CD4-positive, alpha-beta T cell treated with Interleukin-1 beta for 1 hour (primary cell): Measurements from ENCODE around the gene MOCOS.

Source experiments
- DNase-seq, 2 donors: peaks; one replicate each; pipeline ENCODE4 v3.0.0-alpha.2; 2020 to 2022

The MOCOS gene

DNA sequence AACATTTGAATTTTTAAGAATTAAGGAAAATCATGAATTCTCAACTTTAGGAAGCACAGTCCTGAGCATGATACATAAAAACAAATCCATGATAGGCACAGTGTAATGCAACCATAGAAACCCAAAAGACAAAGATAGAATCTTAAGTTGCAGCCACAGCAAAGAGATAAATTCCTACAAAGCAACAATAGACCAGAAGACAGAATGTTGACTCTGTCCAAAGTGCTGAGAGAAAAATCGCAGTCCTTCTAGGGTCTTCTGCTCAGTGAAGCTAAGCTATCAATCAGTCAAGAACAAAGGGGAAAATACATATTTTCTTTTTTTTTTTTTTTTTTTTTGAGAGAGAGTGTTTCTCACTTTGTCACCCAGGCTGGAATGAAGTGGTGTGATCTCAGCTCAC is 88.3 kb downstream of the MOCOS start:
- no peak for DNase-seq

- DNase-seq: no peak
These were observed 91.7 kb downstream of the MOCOS start for GRCh38 chr18:36279001-36279400.

- no peak for DNase-seq
These were observed 94.6 kb downstream of the MOCOS start for GRCh38 chr18:36281936-36282335.

GRCh38 chr18:36283448-36283847 is 96.2 kb downstream of the MOCOS start:
- no peak for DNase-seq

GRCh38 chr18:36284268-36284667 is 97.0 kb downstream of the MOCOS start:
- no peak for DNase-seq

GRCh38 chr18:36284671-36285295 is 97.5 kb downstream of the MOCOS start:
- peak; percentile 34 to 62 for DNase-seq

DNA sequence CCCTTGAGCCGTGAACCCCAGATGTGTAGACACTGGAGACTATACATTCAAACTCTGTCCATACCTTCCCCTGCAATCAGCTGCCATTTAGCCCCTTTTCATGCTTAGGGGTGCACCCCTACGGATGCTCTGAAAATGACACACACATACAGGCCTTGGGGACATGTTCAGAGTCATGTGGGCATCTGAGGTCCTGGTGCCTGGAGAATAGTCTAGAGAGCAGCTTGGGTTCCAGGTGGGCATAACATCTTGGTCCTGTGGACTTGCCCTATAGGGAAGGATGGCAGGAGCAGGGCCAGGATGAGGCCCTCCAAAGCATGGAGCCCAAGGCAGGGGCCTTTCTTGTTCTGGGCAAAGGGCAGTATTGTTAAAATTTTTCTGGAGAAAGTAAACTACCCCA is 100.4 kb downstream of the MOCOS start:
- no peak for DNase-seq

GRCh38 chr18:36288689-36289088 is 101.4 kb downstream of the MOCOS start:
- no peak for DNase-seq

DNA sequence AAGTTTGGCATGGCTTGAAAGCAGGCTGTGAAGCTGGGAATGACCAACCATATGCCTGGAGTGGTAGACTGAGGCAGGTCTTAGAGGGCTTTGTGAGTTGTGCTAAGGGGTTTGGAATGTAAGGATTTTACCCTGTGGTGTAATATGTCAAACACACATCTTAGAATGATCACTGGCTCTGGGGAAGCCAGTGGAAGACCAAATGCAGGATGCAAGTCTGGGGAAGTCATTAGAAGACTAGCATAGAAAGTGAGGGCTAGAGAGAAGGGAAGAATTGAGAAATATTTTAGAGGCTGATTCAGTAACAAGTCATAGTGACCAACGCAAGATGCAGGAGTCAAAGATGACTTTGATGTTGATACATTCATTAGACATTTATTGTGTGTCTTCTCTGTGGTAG is 106.7 kb downstream of the MOCOS start:
- no peak for DNase-seq

- DNase-seq: no peak
These were observed 107.9 kb downstream of the MOCOS start for GRCh38 chr18:36295214-36295613.

GRCh38 chr18:36295880-36296301 is 108.6 kb downstream of the MOCOS start:
- DNase-seq: no peak

DNA sequence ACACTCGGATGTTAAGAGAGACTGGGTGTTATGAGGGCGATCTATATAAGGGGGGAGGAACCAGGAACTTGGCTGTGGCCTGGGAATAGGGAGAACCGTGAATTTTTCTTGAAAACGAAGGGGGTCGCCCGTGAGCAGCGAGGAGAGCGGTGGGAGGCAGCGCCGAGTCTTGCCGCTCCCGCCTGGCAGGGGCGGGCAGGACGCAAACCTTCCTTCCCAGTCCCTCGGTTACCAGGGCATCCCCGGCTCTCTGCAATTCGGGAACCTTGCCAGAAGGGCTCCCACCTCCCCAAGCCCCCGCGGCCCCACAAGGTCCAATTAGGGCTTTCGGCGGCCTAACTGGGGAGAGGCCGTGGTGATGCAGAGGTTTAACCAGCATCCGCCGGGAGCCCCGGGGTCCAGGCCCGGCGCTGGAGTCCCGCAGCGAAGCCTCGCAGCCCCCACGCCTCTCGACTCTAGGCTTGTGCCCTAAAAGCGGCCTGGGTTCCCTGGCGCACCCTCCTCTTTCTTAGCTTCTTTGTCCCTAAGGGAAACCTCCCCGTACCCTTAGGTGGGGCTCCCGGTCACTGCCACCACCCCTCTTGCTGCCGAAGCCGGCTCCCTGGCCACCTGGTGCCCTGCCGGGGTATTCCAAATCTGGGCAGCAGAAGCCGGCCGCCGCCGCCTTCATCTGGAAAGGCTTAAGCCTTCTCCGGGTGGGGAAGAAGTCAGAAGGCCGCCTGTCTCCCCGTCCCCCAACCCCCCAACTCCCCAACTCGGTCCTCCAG is 109.5 kb downstream of the MOCOS start:
- DNase-seq: no peak

DNA sequence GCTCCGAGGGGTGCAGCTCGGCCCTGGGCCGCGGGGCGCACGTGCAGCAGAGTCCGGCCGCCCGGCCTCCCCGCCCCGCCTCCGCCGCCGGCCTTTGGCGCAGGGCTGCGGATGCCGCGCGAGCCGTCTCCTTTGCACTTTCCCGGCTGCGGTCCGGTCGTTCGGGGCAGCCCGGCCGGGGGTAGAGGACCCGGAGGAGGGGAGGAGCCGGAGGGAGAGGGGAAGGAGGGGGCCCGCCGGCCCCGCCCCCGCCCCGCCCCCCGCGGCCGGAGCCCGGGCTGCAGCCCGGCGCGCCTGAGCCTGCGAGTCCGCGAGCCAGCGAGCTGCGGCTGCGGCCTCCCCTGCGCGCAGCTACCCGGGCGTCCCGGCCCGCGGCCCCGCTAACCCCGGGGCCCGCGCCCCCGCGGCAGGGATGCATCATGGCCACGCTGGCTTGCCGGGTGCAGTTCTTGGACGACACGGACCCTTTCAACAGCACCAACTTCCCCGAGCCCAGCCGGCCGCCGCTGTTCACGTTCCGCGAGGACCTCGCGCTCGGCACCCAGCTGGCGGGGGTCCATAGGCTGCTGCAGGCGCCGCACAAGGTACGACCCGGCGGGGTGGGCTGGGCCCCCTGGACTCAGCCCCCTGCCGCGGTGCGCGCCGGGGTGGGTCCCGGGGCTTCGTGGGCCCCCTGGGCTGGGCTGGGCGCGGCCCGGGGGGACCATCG is 110.3 kb downstream of the MOCOS start, which contains the start of gene FHOD3:
Gene FHOD3, plus strand, starts transcription at position 297 of the 709 bp plus-strand sequence. Its CDS starts 123 bp downstream, at position 420.
- no peak for DNase-seq

DNA sequence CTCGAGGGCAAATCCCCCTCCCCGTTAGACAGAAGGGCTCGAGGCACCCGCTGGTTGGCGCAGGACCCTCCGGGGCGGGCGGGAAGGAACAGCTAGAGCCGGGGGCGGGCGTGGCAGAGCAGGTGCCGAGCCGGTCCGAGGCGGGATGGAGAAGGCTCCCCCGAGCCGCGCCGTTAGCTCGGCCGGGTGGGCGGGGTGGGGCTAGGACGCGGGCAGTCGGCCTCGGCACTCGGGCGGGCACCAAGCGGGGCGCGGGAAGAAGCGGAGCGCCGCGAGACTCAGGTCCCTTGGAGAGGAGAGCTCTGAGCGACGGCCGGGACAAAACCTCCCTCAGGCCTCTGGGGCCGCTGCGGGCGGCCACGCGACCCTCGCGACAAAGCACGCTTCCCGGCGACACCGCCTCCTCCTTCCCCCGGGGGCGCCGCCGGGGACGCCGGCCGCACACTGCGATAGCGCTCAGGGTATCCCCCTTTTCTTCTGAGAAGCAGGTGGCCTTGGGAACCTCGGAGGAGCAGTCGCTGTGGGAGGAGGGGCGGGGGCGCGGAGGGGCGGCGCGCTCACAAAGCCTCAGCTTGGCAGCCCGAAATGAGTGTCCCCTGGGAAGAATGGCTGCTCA is 110.9 kb downstream of the MOCOS start:
- DNase-seq: no peak

GRCh38 chr18:36299015-36299414 is 111.7 kb downstream of the MOCOS start:
- no peak for DNase-seq

GRCh38 chr18:36300211-36300610 is 112.9 kb downstream of the MOCOS start:
- DNase-seq: no peak

GRCh38 chr18:36301884-36302283 is 114.6 kb downstream of the MOCOS start:
- DNase-seq: no peak

- no peak for DNase-seq
These were observed 115.4 kb downstream of the MOCOS start for GRCh38 chr18:36302676-36303075.

DNA sequence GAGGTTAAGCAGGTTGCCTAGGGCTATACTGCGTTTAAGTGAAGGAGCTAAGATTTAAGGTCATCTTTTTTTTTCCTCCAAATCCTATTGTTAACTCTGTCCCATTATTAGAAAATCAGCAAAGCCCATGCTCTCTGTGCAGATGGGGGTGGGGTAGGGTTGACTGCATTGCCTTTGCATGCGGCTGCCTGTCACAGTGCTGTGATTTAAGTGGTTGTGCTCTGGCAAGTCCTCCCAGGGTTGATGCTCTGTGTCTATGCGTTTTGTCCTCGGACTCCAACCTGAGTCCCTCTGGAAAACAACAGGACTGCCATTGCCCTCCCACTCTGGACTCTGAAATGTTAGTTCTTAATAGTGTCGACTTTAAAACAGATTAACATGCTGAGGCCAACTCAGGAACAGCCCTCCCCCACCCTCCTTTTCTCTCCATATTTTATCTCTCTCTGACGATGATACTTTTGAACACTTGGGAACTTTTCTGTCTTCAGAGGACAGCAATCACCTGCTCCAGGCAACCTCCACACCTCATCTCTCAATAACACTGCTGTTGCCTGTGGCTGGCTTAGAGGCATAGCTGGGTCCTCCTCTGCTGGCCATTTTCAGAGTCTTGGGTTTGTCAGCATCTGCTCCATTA is 116.0 kb downstream of the MOCOS start:
- no peak for DNase-seq

DNA sequence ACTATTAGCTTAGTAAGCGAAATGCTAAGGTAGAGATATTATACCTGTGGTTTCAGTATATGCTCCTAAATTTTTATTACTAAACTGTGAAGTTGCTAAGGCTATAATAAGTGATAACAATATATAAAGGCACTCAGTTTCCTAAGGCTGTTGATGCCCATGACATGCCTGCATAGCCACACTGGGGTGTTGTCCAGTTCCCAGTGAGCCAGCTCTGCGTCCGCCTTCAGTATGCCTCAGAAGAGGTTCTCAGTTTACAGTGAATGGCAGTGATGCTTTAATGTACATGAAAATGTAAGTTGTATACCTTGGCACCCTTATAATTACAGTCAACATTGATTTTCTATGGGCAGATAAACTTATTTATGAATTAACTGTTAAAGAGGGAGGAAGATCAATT is 117.4 kb downstream of the MOCOS start:
- DNase-seq: no peak

- DNase-seq: no peak
These were observed 118.1 kb downstream of the MOCOS start for GRCh38 chr18:36305375-36305774.

DNA sequence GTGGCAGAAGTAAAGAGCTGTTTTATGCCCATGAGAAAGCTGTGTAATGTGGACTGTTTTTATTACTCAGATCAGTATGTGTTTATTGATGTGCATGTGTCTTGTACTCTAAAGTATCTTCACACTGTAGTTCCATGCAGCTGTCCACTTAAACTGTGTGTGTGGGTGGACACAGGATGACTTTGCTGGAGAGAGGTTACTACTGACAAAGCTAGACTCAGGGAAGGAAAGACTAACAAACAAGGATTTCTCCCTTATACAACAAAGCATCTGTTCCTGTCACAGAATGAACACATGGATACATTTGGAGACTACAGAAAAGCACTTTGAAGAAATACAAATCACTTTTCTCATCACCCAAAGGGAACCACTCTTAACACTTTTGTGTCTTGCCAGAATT is 120.2 kb downstream of the MOCOS start:
- no peak for DNase-seq
